Osteoblast (primary cell): Measurements from ENCODE around the gene VMP1. TPM values are rescaled to one million over a fixed set of nuclear protein-coding genes. Genes with fewer than 3 reads are reported as not detected.

ENCODE experiments used
- DNase-seq: peaks from one replicate; pipeline ENCODE4 v3.0.0; 2011; ENCODE audit warnings: low spot score, mixed read lengths; ENCODE audit not compliant: insufficient read length; ENCODE audit errors: missing footprints
- H2AFZ ChIP-seq: 2 replicates; pipeline ENCODE4 v1.6.0; 2011; ENCODE audit warnings: mild to moderate bottlenecking, low read length
- H3K27ac ChIP-seq: 2 replicates; pipeline ENCODE4 v1.5.1; 2011; ENCODE audit warnings: mild to moderate bottlenecking, low read depth, low read length, moderate library complexity
- H3K27me3 ChIP-seq: 2 replicates; pipeline ENCODE4 v1.6.0; 2012; ENCODE audit warnings: mild to moderate bottlenecking, control low read depth, inconsistent platforms, low read length, moderate library complexity; ENCODE audit not compliant: insufficient read depth
- H3K36me3 ChIP-seq: 2 replicates; pipeline ENCODE4 v1.5.1; 2011; ENCODE audit warnings: mild to moderate bottlenecking, low read length, control low read depth, moderate library complexity; ENCODE audit not compliant: insufficient read depth
- H3K4me1 ChIP-seq: 2 replicates; pipeline ENCODE4 v1.5.1; 2011; ENCODE audit warnings: mild to moderate bottlenecking, low read length, control low read depth, moderate library complexity; ENCODE audit not compliant: insufficient read depth
- H3K4me2 ChIP-seq: 2 replicates; pipeline ENCODE4 v1.6.0; 2011; ENCODE audit warnings: mild to moderate bottlenecking, low read length; ENCODE audit not compliant: insufficient read depth
- H3K4me3 ChIP-seq: fragments of 200-600 bp; sonication (generic); 3 replicates; pipeline ENCODE4 v1.5.1; 2012; ENCODE audit warnings: mild to moderate bottlenecking, low read length, inconsistent platforms; ENCODE audit not compliant: insufficient read depth
- H3K79me2 ChIP-seq: 2 replicates; pipeline ENCODE4 v1.6.0; 2012; ENCODE audit warnings: mild to moderate bottlenecking, low read length, control low read depth, inconsistent platforms; ENCODE audit not compliant: insufficient read depth
- H3K9me3 ChIP-seq: 2 replicates; pipeline ENCODE4 v1.5.1; 2011; ENCODE audit warnings: low read depth, low read length, control low read depth
- H4K20me1 ChIP-seq: 2 replicates; pipeline ENCODE4 v1.6.0; 2012; ENCODE audit warnings: mild to moderate bottlenecking, low read length, control low read depth; ENCODE audit not compliant: insufficient read depth
- CTCF ChIP-seq: IDR thresholded peaks from 2 replicates; pipeline ENCODE4 v1.5.1; 2011; ENCODE audit warnings: mild to moderate bottlenecking, low read depth, low read length, moderate library complexity; ENCODE audit errors: extremely low read depth
- total RNA-seq: library from RNA; depleted of rRNA; stranded (reverse); fragments of >200 nt; gene quantifications from 2 replicates; pipeline ENCODE4 v1.2.3, GENCODE V29; 2012

VMP1 gene
- total RNA-seq, 1 donor = 415 TPM

- no peaks in the 10 kb centered on the region for H3K27me3 ChIP-seq
- no peak overlapping the region for H3K4me2 ChIP-seq
- H2AFZ ChIP-seq = no peak overlapping the region
- no peak overlapping the region for H3K4me3 ChIP-seq
- no peaks in the 10 kb centered on the region for H4K20me1 ChIP-seq
- no peaks in the 10 kb centered on the region for H3K9me3 ChIP-seq
- H3K79me2 ChIP-seq = no peaks in the 10 kb centered on the region
- DNase-seq = no peak
- H3K4me1 ChIP-seq = peaks cover 14% of the 10 kb centered on the region
- H3K36me3 ChIP-seq = peaks cover 11% of the 10 kb centered on the region
- no peak overlapping the region for H3K27ac ChIP-seq
- no peak for TF ChIP-seq CTCF
Observed at GRCh38 chr17:59814685-59815084, 107.2 kb downstream of the VMP1 start.

- TF ChIP-seq CTCF = no peak
- Histone ChIP-seq H3K4me1 (peaks cover 2% of the 10 kb centered on the region), H3K9me3 (no peaks in the 10 kb centered on the region), H3K27me3 (no peaks in the 10 kb centered on the region), H3K36me3 (peaks cover 11% of the 10 kb centered on the region), H4K20me1 (no peaks in the 10 kb centered on the region), H2AFZ (no peak overlapping the region), H3K4me2 (no peak overlapping the region), H3K79me2 (no peaks in the 10 kb centered on the region), H3K27ac (no peak overlapping the region), H3K4me3 (no peak overlapping the region)
- no peak for DNase-seq
Observed at GRCh38 chr17:59815965-59816364, 108.5 kb downstream of the VMP1 start.

- peaks cover 56% of the 10 kb centered on the region for H3K4me1 ChIP-seq
- no peaks in the 10 kb centered on the region for H3K27me3 ChIP-seq
- DNase-seq = peak; percentile 77
- H3K4me3 ChIP-seq = peak overlapping the region; percentile 10
- H3K79me2 ChIP-seq = peaks cover 23% of the 10 kb centered on the region
- TF ChIP-seq CTCF = no peak
- no peaks in the 10 kb centered on the region for H4K20me1 ChIP-seq
- peaks cover 4% of the 10 kb centered on the region for H3K36me3 ChIP-seq
- H3K27ac ChIP-seq = peak overlapping the region; percentile 99
- H3K4me2 ChIP-seq = peak overlapping the region; percentile 32
- H3K9me3 ChIP-seq = no peaks in the 10 kb centered on the region
- H2AFZ ChIP-seq = peak overlapping the region; percentile 11
Observed at GRCh38 chr17:59825533-59826322, 118.3 kb downstream of the VMP1 start.

- no peaks in the 10 kb centered on the region for H4K20me1 ChIP-seq
- no peaks in the 10 kb centered on the region for H3K9me3 ChIP-seq
- H3K27ac ChIP-seq = peak overlapping the region; percentile 99
- H3K4me3 ChIP-seq = no peak overlapping the region
- H3K79me2 ChIP-seq = peaks cover 31% of the 10 kb centered on the region
- H2AFZ ChIP-seq = no peak overlapping the region
- no peak for DNase-seq
- H3K4me2 ChIP-seq = no peak overlapping the region
- H3K36me3 ChIP-seq = peaks cover 4% of the 10 kb centered on the region
- no peaks in the 10 kb centered on the region for H3K27me3 ChIP-seq
- peaks cover 63% of the 10 kb centered on the region for H3K4me1 ChIP-seq
- TF ChIP-seq CTCF = no peak
Observed at GRCh38 chr17:59826706-59827453, 119.4 kb downstream of the VMP1 start.
